A549 treated with DMSO at 1 μM for 4 hours (cell line): ENCODE data around the gene ARL14EPL. TPM values are rescaled to one million over a fixed set of nuclear protein-coding genes. Genes with fewer than 3 reads are reported as not detected.

Experiments
- total RNA-seq: library from RNA; stranded (reverse); fragments of 200-300 nt; extraction: Qiagen RNA extraction; gene quantifications from 5 replicates; pipeline ENCODE4 v1.2.3, GENCODE V29; 2022; ENCODE audit warnings: low read depth

ARL14EPL gene
- total RNA-seq: 0.09 to 0.54 TPM (median 0.29 TPM) in 4 of 5 replicates, not detected in the other

GRCh38 chr5:116032094-116032517, at the start of gene ARL14EPL:
TSS of gene ARL14EPL (plus strand) at chr5:116032472. CDS start at chr5:116051466, 18,994 bp downstream.

GRCh38 chr5:116084871-116085715, 52.8 kb downstream of the ARL14EPL start, which contains the start of gene COMMD10:
TSS of gene COMMD10 (plus strand) at chr5:116085025.

Other genes with a start within 250 kb of the ARL14EPL start
- gene CDO1, start 215.8 kb upstream of the ARL14EPL start, total RNA-seq: not detected in 5 replicates
- gene ATG12, start 190.9 kb upstream of the ARL14EPL start, total RNA-seq: 46.8 to 59.0 TPM (median 53.1 TPM) in 5 replicates
- 53.2 to 85.5 TPM (median 77.4 TPM) in 5 replicates for gene AP3S1, start 190.5 kb upstream of the ARL14EPL start, total RNA-seq
- 0.07 to 0.19 TPM (median 0.17 TPM) in 5 replicates for gene LVRN, start 70.0 kb upstream of the ARL14EPL start, total RNA-seq
- 36.4 to 42.6 TPM (median 38.9 TPM) in 5 replicates for gene COMMD10, start 52.6 kb downstream of the ARL14EPL start, total RNA-seq